Activated naive CD4-positive, alpha-beta T cell treated with anti-CD3 and anti-CD28 coated beads for 36 hours (primary cell): ENCODE measurements around the gene ACMSD. TPM values are rescaled to one million over a fixed set of nuclear protein-coding genes. Genes with fewer than 3 reads are reported as not detected.
"Not testable (repeated sequence)": the region's sequence is repeated elsewhere in the genome, so short reads cannot be mapped to it uniquely, and the experiment has no call there.

Source experiments
- CTCF ChIA-PET: fragments of 350-600 bp; sonication (Branson Sonifier 250); formaldehyde crosslinking; loops from one replicate; lab custom pipeline; 2021; ENCODE audit warnings: antibody characterized with exemption; lab: Charles Lee
- DNase-seq: peaks from one replicate; pipeline ENCODE4 v3.0.0-alpha.2; 2020
- H3K27ac Mint-ChIP-seq: one replicate; pipeline ENCODE4 v1.8.0; 2021; ENCODE audit warnings: mild to moderate bottlenecking, mixed read lengths
- H3K27me3 Mint-ChIP-seq: one replicate; pipeline ENCODE4 v1.8.0; 2021; ENCODE audit warnings: low read depth, mixed read lengths
- H3K36me3 Mint-ChIP-seq: one replicate; pipeline ENCODE4 v1.8.0; 2021; ENCODE audit warnings: low read depth, mixed read lengths
- H3K4me1 Mint-ChIP-seq: one replicate; pipeline ENCODE4 v1.8.0; 2021; ENCODE audit warnings: low read depth, mixed read lengths
- H3K4me3 Mint-ChIP-seq: one replicate; pipeline ENCODE4 v1.8.0; 2021; ENCODE audit warnings: mild to moderate bottlenecking, moderate library complexity, mixed read lengths
- H3K9me3 Mint-ChIP-seq: one replicate; pipeline ENCODE4 v1.8.0; 2021; ENCODE audit warnings: mixed read lengths
- intact Hi-C: fragments of 100-400 bp; cut with micrococcal nuclease; formaldehyde crosslinking; loops from one replicate; pipeline ENCODE4 v1.15.1; 2023
- total RNA-seq, 2 experiments: library from RNA; stranded (reverse); gene quantifications; one replicate each; pipeline ENCODE4 v1.2.3, GENCODE V29; 2021

The ACMSD gene
- not detected for total RNA-seq

- Mint-ChIP-seq H3K27me3 (peaks cover 8% of the 10 kb centered on the region), H3K27ac (no peak within 1 kb of the TSS), H3K4me3 (no peak within 1 kb of the TSS), H3K36me3 (no peaks in the 10 kb centered on the region), H3K4me1 (no peaks in the 10 kb centered on the region), H3K9me3 (peaks cover 14% of the 10 kb centered on the region)
- intact Hi-C loops = no loop called here
- DNase-seq = no peak
- CTCF ChIA-PET = no interaction called here
Observed at GRCh38 chr2:134838143-134838620, at the start of gene ACMSD. Gene ACMSD, plus strand, starts transcription at chr2:134838616. Its CDS starts 67 bp downstream, at chr2:134838683.

- H3K27ac Mint-ChIP-seq = no peak overlapping the region
- intact Hi-C loops = no loop called here
- H3K36me3 Mint-ChIP-seq = no peaks in the 10 kb centered on the region
- no peaks in the 10 kb centered on the region for H3K4me1 Mint-ChIP-seq
- H3K9me3 Mint-ChIP-seq = no peaks in the 10 kb centered on the region
- H3K4me3 Mint-ChIP-seq = no peak overlapping the region
- no peak for DNase-seq
- H3K27me3 Mint-ChIP-seq = peaks cover 4% of the 10 kb centered on the region
- CTCF ChIA-PET = no interaction called here
Observed at GRCh38 chr2:134790487-134790886, 47.9 kb upstream of the ACMSD start.

GRCh38 chr2:134791616-134792015, 46.8 kb upstream of the ACMSD start:
- no peaks in the 10 kb centered on the region for H3K36me3 Mint-ChIP-seq

GRCh38 chr2:134792186-134792585, 46.2 kb upstream of the ACMSD start:
- intact Hi-C loops = no loop called here
- Mint-ChIP-seq H3K4me3 (no peak overlapping the region), H3K36me3 (no peaks in the 10 kb centered on the region), H3K27ac (no peak overlapping the region), H3K9me3 (no peaks in the 10 kb centered on the region), H3K4me1 (no peaks in the 10 kb centered on the region), H3K27me3 (peaks cover 4% of the 10 kb centered on the region)
- no peak for DNase-seq
- CTCF ChIA-PET = interaction anchor here (1.0 kb wide), 1 partner anchor 9 kb away, joined by 3 read pairs; no protein-coding TSS in a partner anchor

More at GRCh38 chr2:134791616-134792015, 46.8 kb upstream of the ACMSD start:
- intact Hi-C loops = no loop called here
- DNase-seq = no peak
- no peak overlapping the region for H3K4me3 Mint-ChIP-seq
- H3K27me3 Mint-ChIP-seq = peaks cover 4% of the 10 kb centered on the region
- no peak overlapping the region for H3K27ac Mint-ChIP-seq
- no peaks in the 10 kb centered on the region for H3K9me3 Mint-ChIP-seq
- no peaks in the 10 kb centered on the region for H3K4me1 Mint-ChIP-seq
- CTCF ChIA-PET = no interaction called here

GRCh38 chr2:134795765-134796164, 42.7 kb upstream of the ACMSD start:
- H3K4me1 Mint-ChIP-seq = no peaks in the 10 kb centered on the region
- DNase-seq = no peak
- CTCF ChIA-PET = interaction anchor here (0.9 kb wide), 2 partner anchors 11 to 13 kb away, joined by 3 read pairs; no protein-coding TSS in a partner anchor
- no peak overlapping the region for H3K27ac Mint-ChIP-seq
- H3K27me3 Mint-ChIP-seq = peaks cover 2% of the 10 kb centered on the region
- no peaks in the 10 kb centered on the region for H3K36me3 Mint-ChIP-seq
- H3K9me3 Mint-ChIP-seq = no peaks in the 10 kb centered on the region
- H3K4me3 Mint-ChIP-seq = no peak overlapping the region
- intact Hi-C loops = no loop called here

GRCh38 chr2:134796373-134796772, 42.0 kb upstream of the ACMSD start:
- CTCF ChIA-PET = interaction anchor here (0.9 kb wide), 2 partner anchors 11 to 14 kb away, joined by 3 read pairs; no protein-coding TSS in a partner anchor
- H3K9me3 Mint-ChIP-seq = no peaks in the 10 kb centered on the region
- H3K4me3 Mint-ChIP-seq = no peak overlapping the region
- no peak for DNase-seq
- no peaks in the 10 kb centered on the region for H3K36me3 Mint-ChIP-seq
- H3K27me3 Mint-ChIP-seq = peaks cover 2% of the 10 kb centered on the region
- H3K4me1 Mint-ChIP-seq = no peaks in the 10 kb centered on the region
- intact Hi-C loops = no loop called here
- H3K27ac Mint-ChIP-seq = no peak overlapping the region

- Mint-ChIP-seq H3K27ac (no peak overlapping the region), H3K9me3 (peaks cover 12% of the 10 kb centered on the region), H3K4me3 (no peak overlapping the region), H3K4me1 (no peaks in the 10 kb centered on the region), H3K27me3 (no peaks in the 10 kb centered on the region), H3K36me3 (no peaks in the 10 kb centered on the region)
- intact Hi-C loops = no loop called here
- CTCF ChIA-PET = no interaction called here
- no peak for DNase-seq
Observed at GRCh38 chr2:134799936-134800335, 38.5 kb upstream of the ACMSD start.

GRCh38 chr2:134800341-134800740, 38.1 kb upstream of the ACMSD start:
- DNase-seq = no peak
- no peaks in the 10 kb centered on the region for H3K27me3 Mint-ChIP-seq
- intact Hi-C loops = no loop called here
- no peak overlapping the region for H3K27ac Mint-ChIP-seq
- CTCF ChIA-PET = no interaction called here
- no peak overlapping the region for H3K4me3 Mint-ChIP-seq
- no peaks in the 10 kb centered on the region for H3K4me1 Mint-ChIP-seq
- H3K36me3 Mint-ChIP-seq = no peaks in the 10 kb centered on the region
- H3K9me3 Mint-ChIP-seq = peaks cover 12% of the 10 kb centered on the region

- H3K36me3 Mint-ChIP-seq, H3K4me1 Mint-ChIP-seq, H3K4me3 Mint-ChIP-seq, H3K27ac Mint-ChIP-seq, intact Hi-C loops, DNase-seq, H3K27me3 Mint-ChIP-seq: not testable (repeated sequence)
- CTCF ChIA-PET = interaction anchor here (1.1 kb wide), 1 partner anchor 21 kb away, joined by 6 read pairs; no protein-coding TSS in a partner anchor
- peaks cover 12% of the 10 kb centered on the region for H3K9me3 Mint-ChIP-seq
Observed at GRCh38 chr2:134803609-134804405, 34.6 kb upstream of the ACMSD start.

- CTCF ChIA-PET = no interaction called here
- H3K4me3 Mint-ChIP-seq = no peak overlapping the region
- H3K4me1 Mint-ChIP-seq = no peaks in the 10 kb centered on the region
- intact Hi-C loops = no loop called here
- no peak overlapping the region for H3K27ac Mint-ChIP-seq
- DNase-seq = no peak
- H3K9me3 Mint-ChIP-seq = peaks cover 8% of the 10 kb centered on the region
- no peaks in the 10 kb centered on the region for H3K36me3 Mint-ChIP-seq
- H3K27me3 Mint-ChIP-seq = no peaks in the 10 kb centered on the region
Observed at GRCh38 chr2:134815741-134816140, 22.7 kb upstream of the ACMSD start.

- Mint-ChIP-seq H3K9me3 (no peaks in the 10 kb centered on the region), H3K4me3 (no peak overlapping the region), H3K36me3 (no peaks in the 10 kb centered on the region), H3K27ac (no peak overlapping the region), H3K4me1 (no peaks in the 10 kb centered on the region), H3K27me3 (peaks cover 4% of the 10 kb centered on the region)
- intact Hi-C loops = no loop called here
- CTCF ChIA-PET = no interaction called here
- no peak for DNase-seq
Observed at GRCh38 chr2:134818321-134818720, 20.1 kb upstream of the ACMSD start.

- no peak overlapping the region for H3K4me3 Mint-ChIP-seq
- CTCF ChIA-PET = no interaction called here
- H3K4me1 Mint-ChIP-seq = no peaks in the 10 kb centered on the region
- peaks cover 6% of the 10 kb centered on the region for H3K27me3 Mint-ChIP-seq
- H3K36me3 Mint-ChIP-seq = peaks cover 1% of the 10 kb centered on the region
- intact Hi-C loops = no loop called here
- no peaks in the 10 kb centered on the region for H3K9me3 Mint-ChIP-seq
- no peak for DNase-seq
- H3K27ac Mint-ChIP-seq = no peak overlapping the region
Observed at GRCh38 chr2:134819334-134819733, 19.1 kb upstream of the ACMSD start.

- Mint-ChIP-seq H3K27me3 (peaks cover 9% of the 10 kb centered on the region), H3K4me1 (no peaks in the 10 kb centered on the region), H3K4me3 (no peak overlapping the region), H3K36me3 (peaks cover 2% of the 10 kb centered on the region), H3K9me3 (peaks cover 2% of the 10 kb centered on the region), H3K27ac (no peak overlapping the region)
- CTCF ChIA-PET = no interaction called here
- intact Hi-C loops = no loop called here
- DNase-seq = no peak
Observed at GRCh38 chr2:134823431-134823830, 15.0 kb upstream of the ACMSD start.
